HG03108 (cell line): ENCODE results near the gene PCDH15.

Experiments
- ATAC-seq: cut with Tn5 transposase; IDR thresholded peaks from one replicate; pipeline ENCODE4 v1.9.1; 2021; ENCODE audit warnings: moderate library complexity; ENCODE audit not compliant: unreplicated experiment

Gene PCDH15

DNA sequence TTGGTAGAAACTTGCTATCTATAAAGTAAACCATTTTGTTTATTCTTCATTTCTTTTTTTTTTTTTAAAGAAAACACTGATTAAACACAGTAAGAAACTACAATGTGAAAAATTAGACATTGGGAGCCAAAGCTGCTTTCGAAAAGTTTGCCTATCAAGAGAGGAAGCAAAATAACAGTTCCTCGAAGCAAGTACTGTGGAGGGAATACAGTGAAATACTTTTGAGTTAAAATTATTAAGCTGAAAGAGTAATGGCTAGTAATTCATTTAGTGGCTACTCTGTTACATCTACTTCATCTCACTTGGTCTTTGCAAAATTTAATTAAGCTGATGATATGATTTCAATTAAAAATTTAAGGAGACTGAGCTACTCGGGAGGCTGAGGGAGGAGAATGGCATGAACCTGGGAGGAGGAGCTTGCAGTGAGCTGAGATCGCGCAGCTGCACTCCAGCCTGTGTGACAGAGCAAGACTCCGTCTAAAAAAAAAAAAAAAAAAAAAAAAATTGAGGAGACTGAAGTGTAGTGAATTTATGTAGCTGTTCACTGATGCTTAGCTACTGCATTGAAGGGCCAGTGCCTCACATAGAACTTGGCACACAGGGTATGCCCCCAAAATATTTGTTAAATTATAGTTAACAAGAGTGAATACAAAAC, 1046.3 kb downstream of the PCDH15 start:
- ATAC-seq = no peak
